ENCODE data around the gene TIGD6.
"Not testable (repeated sequence)": the region's sequence is repeated elsewhere in the genome, so short reads cannot be mapped to it uniquely, and the experiment has no call there.

TIGD6 gene

GRCh38 chr5:149969181-149969930 is 31.1 kb downstream of the TIGD6 start:
- DNase-seq (ENCODE audit: low read depth in 2 of 2), result no peak

- DNase-seq (ENCODE audit: low read depth in 2 of 2), result no peak
Observed at GRCh38 chr5:149966946-149967345, 33.5 kb downstream of the TIGD6 start.

DNA sequence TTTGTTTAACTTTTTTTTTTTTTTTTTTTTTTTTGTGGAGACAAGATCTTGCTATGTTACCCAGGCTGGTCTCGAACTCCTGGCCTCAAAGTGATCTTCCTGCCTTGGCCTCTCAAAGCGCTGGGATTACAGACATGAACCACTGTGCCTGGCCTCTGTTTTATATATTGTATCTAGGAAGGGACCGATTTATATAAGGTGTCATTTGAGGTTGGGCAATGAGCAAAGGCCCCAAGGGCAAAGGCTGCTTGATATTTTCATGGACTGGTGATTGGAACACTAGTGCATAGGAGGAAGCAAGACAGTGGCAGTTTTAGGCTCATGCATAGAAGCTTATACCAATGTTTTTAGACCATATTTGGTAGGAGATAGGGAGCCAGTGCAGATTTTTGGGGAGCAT is 36.7 kb downstream of the TIGD6 start:
- no peak for DNase-seq (ENCODE audit: low read depth in 2 of 2)

DNA sequence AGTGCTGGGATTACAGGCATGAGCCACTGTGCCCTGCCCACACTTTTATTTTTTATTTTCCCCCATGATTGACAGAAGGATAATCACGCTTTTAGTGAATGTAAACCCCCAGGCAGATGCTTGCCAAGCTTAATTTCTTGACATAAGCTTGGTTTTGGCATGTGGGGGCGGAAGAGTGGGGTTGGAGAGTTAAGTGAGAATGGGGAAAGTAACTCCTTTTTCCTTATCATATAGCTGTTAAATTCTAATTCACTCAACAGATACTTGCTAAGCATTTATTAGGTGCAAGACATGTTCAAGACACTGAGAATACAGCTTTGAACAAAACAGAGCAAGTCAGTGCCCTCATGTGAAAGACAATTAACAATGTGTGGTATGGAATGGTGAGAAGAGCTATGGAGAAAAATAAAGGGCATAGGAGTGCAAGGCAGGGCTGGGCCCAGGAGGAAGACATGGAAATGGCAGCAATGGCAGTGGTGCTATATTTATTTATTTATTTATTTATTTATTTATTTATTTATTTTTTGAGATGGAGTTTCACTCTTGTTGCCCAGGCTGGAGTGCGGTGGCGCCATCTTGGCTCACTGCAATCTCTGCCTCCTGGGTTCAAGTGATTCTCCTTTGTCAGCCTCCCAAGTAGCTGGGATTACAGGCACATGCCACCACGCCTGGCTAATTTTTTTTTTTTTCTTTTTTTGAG is 37.7 kb downstream of the TIGD6 start:
- DNase-seq (ENCODE audit: low read depth in 2 of 2), result no peak

GRCh38 chr5:149961957-149962409 is 38.5 kb downstream of the TIGD6 start:
- no peak for DNase-seq (ENCODE audit: low read depth in 2 of 2)

GRCh38 chr5:149961186-149961685 is 39.2 kb downstream of the TIGD6 start:
- DNase-seq (ENCODE audit: low read depth in 2 of 2), result no peak

- peak; percentile 86 to 90 for DNase-seq (ENCODE audit: low read depth in 2 of 2)
Observed at GRCh38 chr5:149960272-149961185, 39.9 kb downstream of the TIGD6 start, which contains the start of gene SLC26A2. Gene SLC26A2 (plus strand): TSS chr5:149960758. CDS start chr5:149977653, 16,895 bp downstream.

- DNase-seq (ENCODE audit: low read depth in 2 of 2), result peak in 1 of 2 donors; percentile 20
Observed at GRCh38 chr5:149959406-149960236, 40.8 kb downstream of the TIGD6 start.

DNA sequence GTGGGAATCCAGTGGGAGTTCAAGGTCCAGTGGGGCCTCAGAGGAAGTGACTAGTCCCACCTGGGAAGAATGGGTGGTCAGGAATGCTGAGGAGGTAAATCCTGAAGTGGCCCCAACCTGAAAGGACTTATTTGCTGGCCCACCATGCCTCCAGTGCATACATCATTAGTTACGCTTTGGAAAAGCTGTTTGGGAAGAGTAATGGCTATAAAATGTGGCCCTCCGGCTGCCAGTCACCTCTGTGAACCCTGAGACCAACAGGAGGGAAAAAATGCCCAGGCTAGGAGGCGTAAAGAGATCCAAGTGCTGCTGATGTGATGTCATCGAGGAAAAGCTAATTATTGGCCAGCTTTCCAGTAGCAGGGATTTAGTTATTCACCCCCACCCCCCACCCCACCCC is 42.6 kb downstream of the TIGD6 start:
- no peak for DNase-seq (ENCODE audit: low read depth in 2 of 2)

- no peak for DNase-seq (ENCODE audit: low read depth in 2 of 2)
Observed at GRCh38 chr5:149956685-149957084, 43.8 kb downstream of the TIGD6 start.

- DNase-seq (ENCODE audit: low read depth in 2 of 2), result no peak
Observed at GRCh38 chr5:149954798-149955197, 45.7 kb downstream of the TIGD6 start.

GRCh38 chr5:149953436-149954121 is 46.9 kb downstream of the TIGD6 start:
- no peak for DNase-seq (ENCODE audit: low read depth in 2 of 2)

DNA sequence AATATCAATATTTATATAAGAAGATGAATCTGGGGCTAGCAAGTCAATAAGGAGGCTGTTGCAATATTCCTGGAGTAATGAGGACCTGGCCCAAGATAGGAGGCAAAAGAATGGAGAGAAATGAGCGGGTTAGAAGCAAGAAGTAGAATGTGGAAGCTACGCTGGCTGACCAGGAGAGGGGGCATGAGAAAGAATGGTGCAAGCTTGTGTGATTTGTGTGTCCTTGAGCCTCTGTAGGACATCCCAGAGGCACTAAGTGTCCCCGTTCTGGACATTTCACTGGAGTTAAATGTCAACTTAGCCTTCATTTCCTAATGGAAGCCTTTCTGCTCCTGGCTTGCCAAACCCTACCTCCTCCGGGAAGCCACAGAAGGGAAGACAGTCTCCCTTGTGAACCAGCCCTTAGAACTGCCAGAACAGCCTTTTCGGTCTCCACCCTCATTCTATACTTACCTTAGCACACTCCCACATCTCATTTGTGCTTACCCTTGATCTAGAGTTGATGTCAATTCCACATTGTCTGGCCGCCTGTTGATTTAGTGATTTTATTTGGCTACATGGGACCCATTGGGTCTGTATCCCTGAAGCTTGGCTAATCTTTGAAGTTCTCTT is 49.2 kb downstream of the TIGD6 start:
- DNase-seq (ENCODE audit: low read depth in 2 of 2), result no peak

GRCh38 chr5:149948993-149949392 is 51.5 kb downstream of the TIGD6 start:
- DNase-seq (ENCODE audit: low read depth in 2 of 2), result no peak

DNA sequence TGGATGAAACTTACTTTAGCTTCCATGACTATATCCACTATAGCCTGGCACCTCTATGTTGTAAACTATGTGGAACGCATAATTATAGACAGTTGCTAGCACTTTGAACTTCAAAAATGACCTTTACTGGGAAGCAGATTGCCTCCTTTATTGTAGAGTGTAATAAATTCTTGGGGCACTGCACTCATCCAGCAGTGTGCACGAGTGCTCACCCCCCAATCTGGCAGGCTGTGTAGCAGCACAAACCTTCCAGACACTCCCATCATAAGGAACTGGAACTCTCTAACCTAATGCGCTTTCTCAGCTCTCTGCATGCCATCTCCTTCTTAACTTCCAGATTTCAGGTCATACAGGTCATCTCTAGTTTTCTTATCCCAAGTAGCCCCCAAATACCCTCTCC is 54.3 kb downstream of the TIGD6 start:
- no peak for DNase-seq (ENCODE audit: low read depth in 2 of 2)

DNA sequence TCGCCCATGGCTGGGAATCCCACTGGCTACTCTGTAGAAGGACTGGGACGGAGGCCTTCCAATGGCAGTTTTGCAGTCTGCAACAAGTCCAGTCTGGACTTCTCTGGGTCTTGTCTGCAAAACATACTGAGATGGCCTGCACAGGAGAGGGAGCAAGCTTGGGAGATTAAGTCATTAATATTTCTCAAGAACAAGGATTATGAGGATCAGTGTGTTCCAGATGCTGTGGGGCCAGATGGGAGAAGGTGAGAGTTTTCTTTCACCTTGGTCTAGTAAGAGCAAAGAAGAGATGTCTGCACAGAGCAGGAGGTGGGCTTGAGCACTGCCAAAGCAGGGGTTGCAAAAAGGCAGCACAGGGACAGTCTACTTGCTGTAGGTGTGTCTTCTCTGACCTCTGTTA is 55.8 kb downstream of the TIGD6 start, which contains the start of gene PDE6A:
Gene PDE6A (minus strand): TSS at position 128 of the 400 bp plus-strand sequence. CDS start 120 bp downstream, at position 8.
- DNase-seq (ENCODE audit: low read depth in 2 of 2), result no peak

DNA sequence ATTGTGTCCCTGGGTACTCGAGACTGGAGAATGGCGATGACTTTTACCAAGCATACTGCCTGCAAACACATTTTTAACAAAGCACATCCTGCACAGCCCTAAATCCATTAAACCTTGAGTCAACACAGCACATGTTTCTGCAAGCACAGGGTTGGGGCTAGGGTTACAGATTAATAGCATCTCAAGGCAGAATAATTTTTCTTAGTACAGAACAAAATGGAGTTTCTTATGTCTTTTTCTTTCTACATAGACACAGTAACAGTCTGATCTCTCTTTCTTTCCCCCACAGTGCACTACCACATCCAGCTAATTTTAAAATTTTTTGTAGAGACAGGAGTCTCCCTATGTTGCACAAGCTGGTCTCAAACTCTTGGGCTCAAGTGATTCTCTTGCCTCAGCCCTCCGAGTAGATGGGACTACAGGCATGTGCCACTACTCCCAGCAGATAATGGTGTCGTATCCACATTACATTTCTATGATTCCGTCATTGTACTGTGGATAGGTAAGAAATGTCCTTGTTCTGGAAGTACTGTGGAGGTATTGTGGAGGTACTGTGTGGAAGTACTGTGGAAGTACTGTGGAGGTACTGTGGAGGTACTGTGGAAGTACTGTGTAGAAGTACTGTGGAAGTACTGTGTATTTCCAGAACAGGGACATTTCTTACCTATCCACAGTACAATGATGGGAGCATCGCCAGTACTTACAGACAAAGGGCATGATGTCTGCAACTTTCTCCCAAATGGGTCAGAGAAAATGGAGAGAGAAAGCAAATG is 57.1 kb downstream of the TIGD6 start:
- DNase-seq (ENCODE audit: low read depth in 2 of 2), result not testable (repeated sequence)
